SK-N-SH (cell line): ENCODE data around the gene ACSL6. TPM values are rescaled to one million over a fixed set of nuclear protein-coding genes. Genes with fewer than 3 reads are reported as not detected.

Experiments
- CTCF ChIA-PET: fragments of 300-600, 350-600 bp; formaldehyde crosslinking; extraction: SDS; loops from one replicate; lab custom pipeline; 2021; lab: Yijun Ruan, JAX
- POLR2A ChIA-PET: fragments of 350-600 bp; sonication (Branson Sonifier 250); formaldehyde crosslinking; extraction: SDS; loops from one replicate; lab custom pipeline; 2020; ENCODE audit warnings: antibody characterized with exemption, inconsistent platforms; lab: Yijun Ruan, JAX
- DNase-seq: peaks from one replicate; pipeline ENCODE4 v3.0.0; 2012
- H2AFZ ChIP-seq: fragments of 200-600 bp; sonication (generic); 2 replicates; pipeline ENCODE4 v1.8.1; 2016; ENCODE audit warnings: antibody characterized with exemption, mild to moderate bottlenecking, low read depth
- H3F3A ChIP-seq: fragments of 200-600 bp; sonication (generic); replicated peaks from 2 replicates; pipeline ENCODE3; 2016; ENCODE audit warnings: antibody characterized with exemption, mild to moderate bottlenecking; ENCODE audit not compliant: insufficient read depth
- H3K27ac ChIP-seq, 2 experiments: fragments of 200-500 bp in 1 of 2; fragments of 200-600 bp in 1 of 2; sonication (Bioruptor generic) in 1 of 2; sonication (generic), shearing (Covaris generic) in 1 of 2; 2 replicates each; pipeline versions ENCODE4 v1.5.1 to v1.6.1; 2014 to 2016; ENCODE audit warnings: low read depth in 2 of 2, inconsistent platforms in 1 of 2, low read length in 1 of 2, mild to moderate bottlenecking in 1 of 2, mixed read lengths in 1 of 2
- H3K27me3 ChIP-seq: fragments of 200-600 bp; sonication (generic), shearing (Covaris generic); 2 replicates; pipeline ENCODE4 v1.6.1; 2016; ENCODE audit warnings: mixed run types; ENCODE audit not compliant: insufficient read depth
- H3K36me3 ChIP-seq, 2 experiments: fragments of 200-500 bp in 1 of 2; fragments of 200-600 bp in 1 of 2; sonication (Bioruptor generic) in 1 of 2; sonication (generic) in 1 of 2; replicated peaks in 1 of 2; 2 replicates each; pipeline versions ENCODE3 to v1.5.1; 2014 to 2016; ENCODE audit warnings: low read length in 1 of 2, mild to moderate bottlenecking in 1 of 2; ENCODE audit not compliant: insufficient read depth in 2 of 2, control insufficient read depth in 1 of 2
- H3K4me1 ChIP-seq, 2 experiments: fragments of 200-500 bp in 1 of 2; fragments of 200-600 bp in 1 of 2; sonication (Bioruptor generic) in 1 of 2; sonication (generic), shearing (Covaris generic) in 1 of 2; 2 replicates each; pipeline versions ENCODE4 v1.5.1 to v1.6.1; 2014 to 2016; ENCODE audit warnings: low read depth in 1 of 2, low read length in 1 of 2, mixed run types in 1 of 2; ENCODE audit not compliant: insufficient read depth in 2 of 2, control insufficient read depth in 1 of 2
- H3K4me2 ChIP-seq: fragments of 200-600 bp; sonication (generic), shearing (Covaris generic); 2 replicates; pipeline ENCODE4 v1.6.1; 2017; ENCODE audit warnings: mixed run types
- H3K4me3 ChIP-seq, 2 experiments: fragments of 200-500 bp in 1 of 2; fragments of 200-600 bp in 1 of 2; sonication (Bioruptor generic) in 1 of 2; sonication (generic), shearing (Covaris generic) in 1 of 2; 2 replicates each; pipeline versions ENCODE4 v1.5.1 to v1.8.1; 2014 to 2016; ENCODE audit warnings: low read depth in 2 of 2, inconsistent platforms in 1 of 2, low read length in 1 of 2, mild to moderate bottlenecking in 1 of 2, mixed read lengths in 1 of 2, moderate library complexity in 1 of 2
- H3K79me2 ChIP-seq: fragments of 200-600 bp; sonication (generic); 2 replicates; pipeline ENCODE4 v1.8.1; 2017; ENCODE audit warnings: mild to moderate bottlenecking; ENCODE audit not compliant: insufficient read depth
- H3K9ac ChIP-seq: fragments of 200-600 bp; sonication (generic); 2 replicates; pipeline ENCODE4 v1.6.1; 2017; ENCODE audit warnings: mixed run types
- H3K9me2 ChIP-seq: fragments of 200-600 bp; sonication (generic); 2 replicates; pipeline ENCODE4 v1.6.1; 2017; ENCODE audit warnings: mixed run types
- H3K9me3 ChIP-seq: fragments of 200-600 bp; sonication (generic); 2 replicates; pipeline ENCODE4 v1.6.1; 2017; ENCODE audit warnings: mixed run types, mild to moderate bottlenecking, moderate library complexity
- H4K20me1 ChIP-seq: fragments of 200-600 bp; sonication (generic); 2 replicates; pipeline ENCODE4 v1.6.1; 2017; ENCODE audit warnings: mild to moderate bottlenecking, mixed run types; ENCODE audit not compliant: insufficient read depth
- ELF1 ChIP-seq: IDR thresholded peaks from 2 replicates; pipeline ENCODE4 v1.4.0; 2012
- FOSL2 ChIP-seq: IDR thresholded peaks from 2 replicates; pipeline ENCODE4 v1.4.0; 2012; ENCODE audit warnings: low read depth, mild to moderate bottlenecking, moderate library complexity, borderline replicate concordance
- FOXJ3 ChIP-seq: sonication (generic); formaldehyde crosslinking; IDR thresholded peaks from 2 replicates; pipeline ENCODE4 v1.5.1; 2020; ENCODE audit warnings: mild to moderate bottlenecking, missing genetic modification reagents
- GABPA ChIP-seq: IDR thresholded peaks from 2 replicates; pipeline ENCODE4 v1.4.0; 2012; ENCODE audit warnings: low read depth, mild to moderate bottlenecking
- MEF2A ChIP-seq: IDR thresholded peaks from 2 replicates; pipeline ENCODE4 v1.4.0; 2012; ENCODE audit warnings: low read depth, borderline replicate concordance
- NFIC ChIP-seq: IDR thresholded peaks from 2 replicates; pipeline ENCODE4 v1.4.0; 2012; ENCODE audit warnings: borderline replicate concordance
- NRF1 ChIP-seq: IDR thresholded peaks from 2 replicates; pipeline ENCODE4 v1.6.1; 2012; ENCODE audit warnings: low read depth, mild to moderate bottlenecking, low read length
- PBX3 ChIP-seq: IDR thresholded peaks from 2 replicates; pipeline ENCODE4; 2012
- POLR2AphosphoS5 ChIP-seq: IDR thresholded peaks from 2 replicates; pipeline ENCODE4 v1.6.1; 2012; ENCODE audit warnings: low read depth, low read length
- RCOR1 ChIP-seq: fragments of 150-350 bp; IDR thresholded peaks from 2 replicates; pipeline ENCODE4 v1.6.1; 2017; ENCODE audit warnings: antibody characterized with exemption, low read length
- REST ChIP-seq: IDR thresholded peaks from 2 replicates; pipeline ENCODE4 v1.6.1; 2012; ENCODE audit warnings: mild to moderate bottlenecking, low read depth, low read length, moderate library complexity
- RXRA ChIP-seq: IDR thresholded peaks from 2 replicates; pipeline ENCODE4 v1.4.0; 2012; ENCODE audit warnings: low read depth, mild to moderate bottlenecking, borderline replicate concordance
- SIN3A ChIP-seq: IDR thresholded peaks from 2 replicates; pipeline ENCODE4 v1.6.1; 2012; ENCODE audit warnings: low read depth, mild to moderate bottlenecking, low read length, moderate library complexity, borderline replicate concordance
- SMC3 ChIP-seq: IDR thresholded peaks from 2 replicates; pipeline ENCODE4 v1.6.1; 2012; ENCODE audit warnings: low read depth, low read length, improper control_type of control experiment
- TCF12 ChIP-seq: IDR thresholded peaks from 2 replicates; pipeline ENCODE4 v1.4.0; 2012
- USF2 ChIP-seq: fragments of 150-350 bp; IDR thresholded peaks from 2 replicates; pipeline ENCODE4 v1.6.1; 2017; ENCODE audit warnings: antibody characterized with exemption, low read length, low read depth, borderline replicate concordance
- WGBS: methylation state at CpG from one replicate; pipeline ENCODE4 v1.1.6; 2017; ENCODE audit warnings: low lambda C conversion rate; 5-methylcytosine and 5-hydroxymethylcytosine counted together
- polyA plus RNA-seq, 3 experiments: library from polyadenylated mRNA; depleted of rRNA; stranded (reverse); fragments of >200 nt; gene quantifications; 2 replicates each; pipeline ENCODE4 v1.2.3, GENCODE V29; 2012
- TF ChIP-seq, protein P1 (sequence below): IDR thresholded peaks from 2 replicates; pipeline ENCODE4 v1.4.0; 2012; ENCODE audit warnings: low read depth
- TF ChIP-seq, protein P2 (sequence below): fragments of 150-350 bp; IDR thresholded peaks from 2 replicates; pipeline ENCODE4 v1.6.1; 2016; ENCODE audit warnings: mild to moderate bottlenecking, low read depth, low read length
- TF ChIP-seq, protein P3 (sequence below): fragments of 200-600 bp; sonication (generic); IDR thresholded peaks from 2 replicates; pipeline ENCODE4 v1.6.1; 2017; ENCODE audit warnings: antibody characterized with exemption, mild to moderate bottlenecking, moderate library complexity
- TF ChIP-seq, protein P4 (sequence below): IDR thresholded peaks from 2 replicates; pipeline ENCODE4 v1.4.0; 2012; ENCODE audit warnings: low read depth, borderline replicate concordance

ACSL6 gene
- polyA plus RNA-seq, 1 of the 3 experiments (the other 2 are of a cell fraction) = 0.46 TPM

- no peak for DNase-seq
- no peaks in the 10 kb centered on the region for H3K36me3 ChIP-seq
- 18% methylated on average over 1 of the region's 1 CpG for WGBS
- ChIA-PET CTCF (no interaction called here), POLR2A (no interaction called here)
- TF ChIP-seq, protein P1, sequence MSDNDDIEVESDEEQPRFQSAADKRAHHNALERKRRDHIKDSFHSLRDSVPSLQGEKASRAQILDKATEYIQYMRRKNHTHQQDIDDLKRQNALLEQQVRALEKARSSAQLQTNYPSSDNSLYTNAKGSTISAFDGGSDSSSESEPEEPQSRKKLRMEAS = no peak
- TF ChIP-seq SMC3 = no peak
- TF ChIP-seq PBX3 = no peak
- TF ChIP-seq, protein P2, sequence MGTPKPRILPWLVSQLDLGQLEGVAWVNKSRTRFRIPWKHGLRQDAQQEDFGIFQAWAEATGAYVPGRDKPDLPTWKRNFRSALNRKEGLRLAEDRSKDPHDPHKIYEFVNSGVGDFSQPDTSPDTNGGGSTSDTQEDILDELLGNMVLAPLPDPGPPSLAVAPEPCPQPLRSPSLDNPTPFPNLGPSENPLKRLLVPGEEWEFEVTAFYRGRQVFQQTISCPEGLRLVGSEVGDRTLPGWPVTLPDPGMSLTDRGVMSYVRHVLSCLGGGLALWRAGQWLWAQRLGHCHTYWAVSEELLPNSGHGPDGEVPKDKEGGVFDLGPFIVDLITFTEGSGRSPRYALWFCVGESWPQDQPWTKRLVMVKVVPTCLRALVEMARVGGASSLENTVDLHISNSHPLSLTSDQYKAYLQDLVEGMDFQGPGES = no peak
- TF ChIP-seq, protein P3, sequence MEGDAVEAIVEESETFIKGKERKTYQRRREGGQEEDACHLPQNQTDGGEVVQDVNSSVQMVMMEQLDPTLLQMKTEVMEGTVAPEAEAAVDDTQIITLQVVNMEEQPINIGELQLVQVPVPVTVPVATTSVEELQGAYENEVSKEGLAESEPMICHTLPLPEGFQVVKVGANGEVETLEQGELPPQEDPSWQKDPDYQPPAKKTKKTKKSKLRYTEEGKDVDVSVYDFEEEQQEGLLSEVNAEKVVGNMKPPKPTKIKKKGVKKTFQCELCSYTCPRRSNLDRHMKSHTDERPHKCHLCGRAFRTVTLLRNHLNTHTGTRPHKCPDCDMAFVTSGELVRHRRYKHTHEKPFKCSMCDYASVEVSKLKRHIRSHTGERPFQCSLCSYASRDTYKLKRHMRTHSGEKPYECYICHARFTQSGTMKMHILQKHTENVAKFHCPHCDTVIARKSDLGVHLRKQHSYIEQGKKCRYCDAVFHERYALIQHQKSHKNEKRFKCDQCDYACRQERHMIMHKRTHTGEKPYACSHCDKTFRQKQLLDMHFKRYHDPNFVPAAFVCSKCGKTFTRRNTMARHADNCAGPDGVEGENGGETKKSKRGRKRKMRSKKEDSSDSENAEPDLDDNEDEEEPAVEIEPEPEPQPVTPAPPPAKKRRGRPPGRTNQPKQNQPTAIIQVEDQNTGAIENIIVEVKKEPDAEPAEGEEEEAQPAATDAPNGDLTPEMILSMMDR = no peak
- TF ChIP-seq GABPA = no peak
- no peak for TF ChIP-seq MEF2A
- TF ChIP-seq, protein P4, sequence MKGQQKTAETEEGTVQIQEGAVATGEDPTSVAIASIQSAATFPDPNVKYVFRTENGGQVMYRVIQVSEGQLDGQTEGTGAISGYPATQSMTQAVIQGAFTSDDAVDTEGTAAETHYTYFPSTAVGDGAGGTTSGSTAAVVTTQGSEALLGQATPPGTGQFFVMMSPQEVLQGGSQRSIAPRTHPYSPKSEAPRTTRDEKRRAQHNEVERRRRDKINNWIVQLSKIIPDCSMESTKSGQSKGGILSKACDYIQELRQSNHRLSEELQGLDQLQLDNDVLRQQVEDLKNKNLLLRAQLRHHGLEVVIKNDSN = no peak
- TF ChIP-seq NFIC = no peak
- no peak for TF ChIP-seq POLR2AphosphoS5
- no peak for TF ChIP-seq USF2
- TF ChIP-seq RCOR1 = no peak
- no peak for TF ChIP-seq NRF1
- no peak for TF ChIP-seq FOSL2
- TF ChIP-seq ELF1 = no peak
- no peak for TF ChIP-seq RXRA
- TF ChIP-seq FOXJ3 (CRISPR knock-in tag) = no peak
- TF ChIP-seq SIN3A = no peak
- no peak for TF ChIP-seq REST
- TF ChIP-seq TCF12 = no peak
- no peak overlapping the region for H3K27ac ChIP-seq
- no peaks in the 10 kb centered on the region for H3K27me3 ChIP-seq
- H3K79me2 ChIP-seq = no peaks in the 10 kb centered on the region
- H3K9me2 ChIP-seq = no peaks in the 10 kb centered on the region
- H3F3A ChIP-seq = no peaks in the 10 kb centered on the region
- H3K9ac ChIP-seq = no peak overlapping the region
- no peak overlapping the region for H2AFZ ChIP-seq
- H4K20me1 ChIP-seq = no peaks in the 10 kb centered on the region
- no peak overlapping the region for H3K4me2 ChIP-seq
- H3K9me3 ChIP-seq = no peaks in the 10 kb centered on the region
- H3K4me3 ChIP-seq = no peak overlapping the region
- H3K4me1 ChIP-seq = no peaks in the 10 kb centered on the region
These were observed 60.8 kb downstream of the ACSL6 start for GRCh38 chr5:131950706-131951105.
